HG02938 (cell line): Measurements from ENCODE around the gene CLSTN1.

ENCODE experiments used
- ATAC-seq: cut with Tn5 transposase; IDR thresholded peaks from one replicate; pipeline ENCODE4 v1.9.1; 2021; ENCODE audit warnings: mild to moderate bottlenecking, moderate library complexity; ENCODE audit not compliant: unreplicated experiment

The CLSTN1 gene

DNA sequence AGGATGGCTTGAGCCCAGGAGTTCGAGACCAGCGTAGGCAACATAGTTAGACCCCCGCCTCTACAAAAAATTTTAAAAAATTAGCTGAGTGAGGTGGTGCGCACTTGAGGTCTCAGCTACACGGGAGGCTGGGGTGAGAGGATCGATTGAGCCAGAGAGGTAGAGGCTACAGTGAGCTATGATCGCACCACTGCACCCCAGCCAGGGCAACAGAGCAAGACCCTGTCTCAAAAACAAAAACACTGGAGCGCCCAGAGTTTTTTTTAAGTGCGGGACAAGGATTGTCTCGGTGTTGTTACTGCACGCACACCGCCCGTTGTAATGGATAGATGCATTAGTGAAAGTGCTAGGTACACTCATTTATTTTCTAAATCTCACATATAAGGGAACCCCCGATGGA, 135.2 kb downstream of the CLSTN1 start:
- ATAC-seq = no peak

DNA sequence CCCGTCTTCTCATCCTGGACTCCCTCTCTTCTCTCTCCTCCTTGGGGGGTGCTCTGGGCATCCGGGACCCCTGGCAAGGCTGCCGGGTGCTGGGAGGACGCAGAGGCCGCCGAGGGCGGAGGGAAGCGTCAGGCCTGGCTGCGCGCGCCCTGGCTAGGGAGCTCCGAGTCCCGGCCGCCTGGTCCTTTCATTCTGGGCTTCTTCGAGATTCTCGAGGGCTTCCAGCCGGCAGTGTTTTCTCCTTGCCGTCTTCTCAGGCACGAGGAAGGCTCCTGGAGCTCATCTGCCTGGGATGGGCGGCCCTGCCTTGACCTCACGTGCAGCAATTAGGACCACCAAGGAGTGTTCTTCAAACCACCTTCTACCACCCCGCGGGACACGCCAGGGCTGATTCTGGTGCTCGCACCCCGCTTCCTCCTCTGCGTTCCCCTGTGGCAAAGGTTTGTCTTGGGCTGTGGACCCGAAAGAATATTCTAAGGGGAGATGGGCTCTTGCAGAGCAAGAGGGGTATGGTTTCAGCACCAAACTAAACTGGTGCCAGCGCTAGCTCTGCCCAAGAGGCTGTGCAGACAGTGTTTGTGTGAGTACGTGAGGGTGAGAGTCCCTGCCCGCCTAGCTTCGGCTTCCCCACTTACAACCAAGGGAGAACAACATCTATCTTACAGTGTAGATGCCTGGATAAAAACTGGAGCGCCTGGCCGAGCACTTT, 135.7 kb downstream of the CLSTN1 start:
- ATAC-seq = no peak

DNA sequence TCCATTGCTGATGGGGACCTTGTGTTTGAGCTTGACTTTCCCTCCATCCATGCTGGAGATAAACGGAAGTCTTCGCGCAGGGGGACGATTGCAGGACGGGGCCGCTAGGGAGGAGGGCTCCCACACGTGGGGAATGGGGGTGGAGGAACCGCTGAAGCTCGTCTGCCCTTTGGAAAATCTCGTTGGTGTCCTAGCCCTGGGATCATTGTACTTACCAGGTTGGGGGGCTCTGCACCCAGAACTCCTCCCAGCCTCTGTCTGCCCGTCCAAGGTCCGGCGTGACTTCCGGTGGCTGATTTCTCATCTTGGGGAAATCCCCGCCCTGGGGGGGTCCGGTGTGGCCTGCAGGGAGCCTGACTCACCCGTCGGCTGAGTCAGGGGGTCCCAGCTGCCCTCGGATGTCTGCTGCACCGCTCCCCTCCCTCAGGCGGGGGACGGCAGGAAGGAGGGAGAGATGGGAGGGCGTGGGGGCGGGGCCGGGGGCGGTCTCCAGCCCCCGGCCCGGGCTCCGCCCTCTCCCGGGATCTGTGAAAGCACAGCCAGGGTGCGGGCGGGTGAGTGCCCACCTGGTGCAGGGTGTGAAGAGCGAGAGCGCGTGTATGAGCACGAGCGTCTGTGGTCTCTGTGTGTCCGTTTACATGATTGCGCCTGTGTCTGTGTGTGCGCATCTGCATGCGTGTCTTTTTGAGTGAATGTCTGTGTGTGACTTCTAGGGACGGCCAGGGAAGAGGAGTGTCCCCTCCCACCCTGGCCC, 136.5 kb downstream of the CLSTN1 start:
- ATAC-seq = no peak

DNA sequence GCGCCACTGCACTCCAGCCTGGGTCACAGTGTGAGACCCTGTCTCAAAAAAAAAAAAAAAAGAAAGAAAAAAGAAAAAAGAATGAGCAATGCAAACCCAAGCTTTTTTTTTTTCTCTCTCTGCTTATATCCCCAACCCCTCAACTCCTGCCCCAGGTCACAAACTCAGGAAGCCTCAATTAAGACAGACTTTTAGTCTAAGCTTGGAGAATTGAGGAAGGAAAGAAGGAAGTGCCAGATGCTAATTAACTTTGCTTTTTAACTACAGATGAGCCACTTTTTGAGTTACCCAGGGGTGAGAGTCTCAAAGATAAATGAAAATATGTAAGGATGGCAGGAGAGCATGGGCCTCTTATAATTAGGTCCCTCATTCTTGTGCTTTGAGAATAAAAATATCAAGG, 139.0 kb downstream of the CLSTN1 start:
- no peak for ATAC-seq

DNA sequence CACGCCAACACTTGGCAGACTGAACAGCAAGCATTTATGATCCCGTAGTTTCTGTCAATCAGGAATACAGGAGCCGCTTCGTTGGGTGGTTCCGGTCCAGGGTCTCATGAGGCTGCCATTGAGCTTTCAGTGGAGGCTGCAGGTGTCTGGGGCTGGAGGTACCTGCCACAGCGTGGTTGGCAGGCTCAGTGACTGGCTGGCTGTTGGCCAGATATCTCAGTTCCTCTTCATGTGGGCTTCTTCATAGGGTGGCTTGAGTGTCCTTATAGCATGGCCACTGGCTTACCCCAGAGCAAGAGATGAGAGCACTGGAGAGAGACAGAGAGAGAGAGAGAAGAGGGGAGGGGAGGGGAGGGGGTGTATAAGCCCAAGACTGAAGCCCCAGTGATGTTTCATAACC, 142.9 kb downstream of the CLSTN1 start:
- ATAC-seq = no peak

DNA sequence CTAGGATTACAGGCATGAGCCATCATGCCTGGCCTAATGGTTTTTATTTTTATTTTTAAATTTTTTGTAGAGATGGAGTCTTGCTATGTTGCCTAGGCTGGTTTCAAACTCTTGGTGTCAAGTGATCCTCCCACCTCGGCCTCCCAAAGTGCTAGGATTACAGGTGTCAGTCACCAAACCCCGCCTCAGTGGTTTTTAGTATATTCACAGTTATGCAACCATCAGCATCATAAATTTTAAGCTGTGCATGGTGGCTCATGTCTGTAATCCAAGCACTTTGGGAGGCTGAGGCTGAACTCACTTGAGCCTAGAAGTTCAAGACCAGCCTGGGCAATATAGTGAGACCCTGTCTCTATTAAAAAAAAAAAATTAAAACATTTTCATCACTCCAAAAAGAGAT, 143.7 kb downstream of the CLSTN1 start:
- ATAC-seq = no peak
